NCI-H2171 (cell line): ENCODE results near the gene HAPSTR1.
"Not testable (repeated sequence)": the region's sequence is repeated elsewhere in the genome, so short reads cannot be mapped to it uniquely, and the experiment has no call there.

Source experiments
- DNase-seq: peaks from one replicate; lab custom pipeline; 2025; lab: John Stamatoyannopoulos, UW

HAPSTR1 gene

DNA sequence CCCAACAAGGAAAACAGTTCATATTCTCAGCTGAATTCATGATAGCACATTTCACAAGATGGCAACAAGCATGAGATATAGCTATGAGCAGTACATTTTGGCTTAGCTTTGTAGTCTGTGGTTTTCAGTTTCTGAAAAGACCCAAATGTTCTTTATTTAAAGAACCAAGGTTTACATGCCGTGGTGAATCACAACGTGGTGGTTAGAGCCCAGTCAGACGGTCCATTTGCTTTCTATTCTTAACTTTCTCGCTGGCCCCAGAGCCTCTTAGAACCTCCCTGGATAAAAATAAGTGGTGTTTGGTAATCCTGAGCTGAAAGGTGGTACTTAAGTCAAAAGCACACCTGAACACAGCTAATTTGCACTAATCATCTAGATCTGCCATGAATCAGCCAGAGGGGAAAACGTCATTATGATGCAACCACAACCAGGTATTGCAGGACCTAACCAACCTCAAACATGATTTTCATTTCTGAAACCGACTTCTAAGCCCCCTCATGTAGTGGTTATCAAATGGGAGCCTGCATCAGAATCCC is 18.6 kb upstream of the HAPSTR1 start:
- DNase-seq: no peak

DNA sequence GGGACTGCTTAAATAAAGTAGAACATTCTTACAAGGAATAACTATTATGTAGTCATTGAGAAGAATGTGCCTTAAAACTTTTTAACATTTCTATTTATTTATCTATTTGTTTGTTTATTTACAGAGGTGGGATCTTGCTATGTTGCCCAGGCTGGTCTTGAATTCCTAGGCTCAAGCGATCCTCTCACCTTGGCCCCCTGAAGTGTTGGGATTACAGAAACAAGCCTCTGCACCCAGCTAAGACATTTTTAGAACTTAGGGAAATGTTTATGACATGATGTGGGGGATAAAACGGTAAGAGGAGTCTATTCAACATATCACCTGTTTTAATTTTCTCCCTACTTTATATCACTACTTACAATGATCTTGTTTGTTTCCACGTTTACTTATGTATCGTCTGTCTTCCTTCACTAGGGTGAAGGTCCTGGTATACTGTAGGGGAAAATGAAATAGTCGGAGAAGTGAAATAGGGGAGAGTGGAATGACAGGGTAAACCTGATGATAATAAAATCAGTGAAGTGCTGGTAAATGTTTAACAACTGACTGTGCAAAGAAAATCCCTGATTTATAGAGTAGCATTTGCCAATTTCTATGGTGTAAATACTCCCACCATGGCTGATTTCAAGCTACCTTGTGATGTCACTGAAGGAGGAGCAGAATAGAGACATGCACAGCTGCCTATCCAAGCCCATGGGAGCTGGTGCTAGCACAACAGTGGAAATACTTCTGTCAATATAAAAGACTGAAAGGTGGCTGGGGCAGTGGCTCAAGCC is 16.0 kb upstream of the HAPSTR1 start:
- DNase-seq: no peak

DNA sequence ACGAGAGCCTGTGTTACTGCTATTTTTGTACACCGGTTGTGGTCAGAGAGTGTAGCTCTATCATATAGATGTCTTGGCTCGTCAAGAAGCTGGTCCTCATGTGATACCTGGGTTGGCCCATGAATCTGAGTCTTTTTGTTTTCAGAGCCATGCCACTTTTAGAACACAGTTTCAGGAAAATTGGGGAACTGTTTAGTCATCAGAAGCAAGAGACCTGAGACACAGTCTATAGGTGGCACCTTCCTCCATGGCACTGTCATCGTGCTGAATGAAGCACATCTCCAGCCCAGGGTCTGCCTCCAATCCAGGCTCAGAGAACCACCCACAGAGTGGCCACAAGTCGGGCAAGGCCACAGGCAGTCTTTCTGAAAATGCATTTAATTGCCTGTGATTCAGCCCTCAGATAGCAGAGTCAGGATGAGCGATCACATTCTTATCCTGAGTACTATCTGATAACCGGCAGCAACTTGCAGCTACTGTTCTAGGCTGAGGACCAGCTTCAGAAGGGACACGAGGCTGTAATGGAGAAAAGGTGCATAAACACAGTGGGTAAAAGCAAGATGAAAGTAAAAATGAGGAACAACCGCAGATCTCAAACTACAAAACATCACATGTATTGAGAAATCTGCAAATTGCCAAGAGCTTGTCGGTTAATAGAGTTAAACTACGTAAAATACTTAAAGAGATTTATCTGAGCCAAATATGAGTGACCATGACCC is 14.2 kb upstream of the HAPSTR1 start:
- no peak for DNase-seq

DNA sequence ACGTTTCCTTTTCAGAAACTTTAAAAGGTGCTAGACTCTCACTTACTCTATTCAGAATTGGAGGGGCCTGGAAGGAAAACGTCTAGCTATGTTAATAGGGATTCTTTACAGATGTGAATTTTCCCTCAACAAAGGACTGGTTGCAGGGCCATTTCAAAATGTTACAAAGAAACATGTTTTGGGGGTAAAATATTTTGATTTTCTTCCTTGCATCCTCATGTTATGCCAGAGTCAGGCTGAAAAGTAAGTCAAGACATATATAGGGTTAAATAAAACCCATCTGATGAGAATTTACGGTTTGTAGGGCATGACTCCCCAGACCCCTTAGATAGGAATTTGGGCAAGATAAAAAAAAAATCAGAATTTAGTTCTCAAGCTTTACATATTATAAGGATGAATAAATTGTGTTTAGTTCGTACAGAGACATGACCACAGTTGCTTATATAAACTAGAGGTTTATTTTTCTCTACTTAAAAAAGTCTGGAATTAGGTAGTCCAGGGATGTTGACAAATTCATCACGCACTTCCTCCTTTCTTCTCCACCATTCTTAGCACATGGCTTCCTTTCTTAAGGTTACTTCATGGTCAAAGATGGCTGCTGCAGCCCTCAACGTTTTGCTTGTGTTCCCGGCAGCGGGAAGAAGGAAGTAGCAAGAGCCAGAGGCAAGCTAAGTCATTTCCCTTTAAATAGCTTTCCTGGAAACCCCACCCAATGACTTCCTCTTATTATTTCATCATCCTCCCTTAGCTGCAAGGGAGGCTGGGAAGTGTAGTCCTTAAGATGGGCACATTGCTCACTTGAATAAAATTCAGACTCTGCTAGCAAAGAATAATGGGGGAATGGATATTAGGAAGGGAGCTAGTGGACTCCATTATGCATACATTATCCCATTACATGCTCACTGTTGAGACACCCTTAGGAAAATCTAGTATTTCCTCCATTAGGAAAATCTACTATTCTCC is 12.7 kb upstream of the HAPSTR1 start:
- DNase-seq: peak; percentile 45

DNA sequence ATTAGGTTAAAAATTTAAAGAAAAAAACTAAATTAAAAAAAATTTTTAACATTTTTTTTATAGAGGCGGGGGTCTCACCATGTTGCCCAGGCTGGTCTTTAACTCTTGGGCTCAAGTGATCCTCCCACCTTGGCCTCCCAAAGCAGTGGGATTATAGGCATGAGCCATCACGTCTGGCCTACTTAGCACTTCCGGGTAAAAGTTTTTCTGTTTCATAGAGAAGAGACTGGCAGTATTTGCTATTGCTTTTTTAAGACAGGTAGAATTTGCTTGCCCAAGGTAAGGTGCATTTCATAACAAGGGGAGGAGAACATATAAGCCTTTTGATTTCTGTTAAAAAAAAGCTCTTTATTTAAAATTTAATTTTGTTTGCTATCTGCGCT is 12.0 kb upstream of the HAPSTR1 start:
- no peak for DNase-seq

DNA sequence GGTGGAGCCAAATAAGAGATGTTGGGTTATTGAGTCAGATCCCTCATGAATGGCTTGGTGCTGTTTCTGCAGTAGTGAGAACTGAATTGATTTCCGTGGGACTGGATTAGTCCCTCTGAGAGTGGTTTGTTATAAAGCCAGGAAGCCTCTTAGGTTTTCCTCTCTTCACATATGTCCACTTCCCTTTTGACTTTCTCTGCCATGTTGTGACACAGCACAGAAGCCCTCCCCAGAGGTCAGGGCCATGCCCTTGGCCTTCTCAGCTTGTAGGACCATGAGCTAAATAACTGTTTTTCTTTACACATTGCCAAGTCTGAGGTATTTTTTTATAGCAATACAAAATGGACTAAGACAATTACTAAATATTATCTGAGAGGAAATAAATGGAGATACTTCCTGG is 10.3 kb upstream of the HAPSTR1 start:
- DNase-seq: no peak

DNA sequence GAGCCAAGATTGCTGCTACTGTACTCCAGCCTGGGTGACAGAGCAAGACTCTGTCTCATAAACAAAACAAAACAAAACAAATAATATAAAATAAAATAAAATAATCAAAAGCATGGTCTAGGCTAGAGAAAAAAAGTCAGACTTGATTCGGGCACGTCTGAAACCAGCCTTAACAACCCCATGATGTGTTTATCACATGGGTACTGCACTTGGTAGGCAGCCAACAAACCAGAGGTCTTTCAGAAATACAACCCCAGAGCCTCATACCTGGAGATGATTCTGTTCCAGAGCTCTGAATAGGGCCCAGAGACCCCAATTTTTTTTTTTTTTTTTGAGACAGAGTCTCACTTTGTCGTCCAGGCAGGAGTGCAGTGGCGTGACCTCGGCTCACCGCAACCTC is 9.6 kb upstream of the HAPSTR1 start:
- DNase-seq: no peak

DNA sequence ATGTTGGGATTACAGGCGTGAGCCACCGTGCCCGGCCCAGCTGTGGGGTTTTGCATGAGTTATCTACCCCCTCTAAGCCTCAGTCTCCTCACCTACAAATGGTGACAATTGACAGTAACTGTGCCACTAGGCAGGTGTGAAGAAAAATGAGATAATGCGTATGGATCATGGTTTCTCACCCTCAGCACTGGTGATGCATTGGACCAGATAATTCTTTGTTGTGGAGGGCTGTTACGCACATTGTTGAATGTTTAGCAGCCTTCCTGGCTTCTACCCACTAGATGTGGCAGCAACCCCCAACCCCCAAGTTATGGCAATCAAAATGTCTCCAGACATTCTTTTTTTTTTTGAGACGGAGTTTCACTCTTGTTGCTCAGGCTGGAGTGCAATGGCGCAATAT is 9.0 kb upstream of the HAPSTR1 start:
- DNase-seq: no peak

DNA sequence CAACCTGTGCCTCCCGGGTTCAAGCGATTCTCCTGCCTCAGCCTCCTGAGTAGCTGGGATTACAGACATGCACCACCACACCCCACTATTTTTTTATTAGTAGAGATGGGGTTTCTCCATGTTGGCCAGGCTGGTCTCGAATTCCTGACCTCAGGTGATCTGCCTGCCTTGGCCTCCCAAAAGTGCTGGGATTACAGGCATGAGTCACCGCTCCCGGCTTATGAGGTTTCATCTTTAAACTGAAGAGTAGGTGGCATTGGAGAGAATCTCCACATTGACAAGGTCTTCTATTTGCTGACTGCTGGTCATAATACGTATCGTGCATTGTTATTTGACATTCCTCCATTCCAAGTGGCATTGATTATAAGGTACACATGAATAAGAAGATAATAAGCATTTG is 3.7 kb upstream of the HAPSTR1 start:
- DNase-seq: not testable (repeated sequence)

DNA sequence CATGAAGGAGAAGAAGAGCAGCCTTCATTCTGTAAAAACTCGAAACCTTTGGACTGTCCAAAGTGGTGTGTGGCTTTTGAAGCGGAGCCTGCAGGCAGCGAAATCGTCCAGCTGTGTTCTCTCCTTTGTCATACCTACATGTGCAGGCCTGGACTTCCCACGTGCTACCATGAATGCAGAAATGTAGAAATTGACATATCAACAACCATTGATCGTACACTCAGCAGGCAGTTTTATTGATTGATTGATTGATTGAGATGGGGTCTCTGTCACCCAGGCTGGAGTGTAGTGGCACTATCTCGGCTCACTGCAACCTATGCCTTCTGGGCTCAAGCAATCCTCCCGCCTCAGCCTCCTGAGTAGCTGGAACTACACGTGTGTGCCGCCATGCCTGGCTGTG is 2.6 kb upstream of the HAPSTR1 start:
- DNase-seq: no peak

DNA sequence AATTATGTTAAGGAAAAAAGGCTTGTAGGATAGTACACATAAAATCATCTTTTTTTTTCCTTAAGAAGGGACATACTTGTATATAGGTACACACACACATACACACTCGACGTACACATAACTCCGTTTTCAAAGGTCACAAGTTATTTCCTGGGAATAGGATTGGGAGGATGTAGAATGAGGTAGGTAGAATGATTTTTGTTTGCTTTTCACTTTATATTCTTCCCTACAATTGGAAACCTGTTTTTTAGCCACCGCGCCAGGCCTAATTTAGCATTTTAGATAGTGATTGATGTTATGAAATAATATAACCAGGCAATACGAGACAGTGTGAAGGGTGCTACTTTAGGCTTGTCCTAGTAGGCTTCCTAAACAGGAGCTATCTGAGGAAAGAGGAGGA is 1.8 kb upstream of the HAPSTR1 start:
- DNase-seq: no peak

DNA sequence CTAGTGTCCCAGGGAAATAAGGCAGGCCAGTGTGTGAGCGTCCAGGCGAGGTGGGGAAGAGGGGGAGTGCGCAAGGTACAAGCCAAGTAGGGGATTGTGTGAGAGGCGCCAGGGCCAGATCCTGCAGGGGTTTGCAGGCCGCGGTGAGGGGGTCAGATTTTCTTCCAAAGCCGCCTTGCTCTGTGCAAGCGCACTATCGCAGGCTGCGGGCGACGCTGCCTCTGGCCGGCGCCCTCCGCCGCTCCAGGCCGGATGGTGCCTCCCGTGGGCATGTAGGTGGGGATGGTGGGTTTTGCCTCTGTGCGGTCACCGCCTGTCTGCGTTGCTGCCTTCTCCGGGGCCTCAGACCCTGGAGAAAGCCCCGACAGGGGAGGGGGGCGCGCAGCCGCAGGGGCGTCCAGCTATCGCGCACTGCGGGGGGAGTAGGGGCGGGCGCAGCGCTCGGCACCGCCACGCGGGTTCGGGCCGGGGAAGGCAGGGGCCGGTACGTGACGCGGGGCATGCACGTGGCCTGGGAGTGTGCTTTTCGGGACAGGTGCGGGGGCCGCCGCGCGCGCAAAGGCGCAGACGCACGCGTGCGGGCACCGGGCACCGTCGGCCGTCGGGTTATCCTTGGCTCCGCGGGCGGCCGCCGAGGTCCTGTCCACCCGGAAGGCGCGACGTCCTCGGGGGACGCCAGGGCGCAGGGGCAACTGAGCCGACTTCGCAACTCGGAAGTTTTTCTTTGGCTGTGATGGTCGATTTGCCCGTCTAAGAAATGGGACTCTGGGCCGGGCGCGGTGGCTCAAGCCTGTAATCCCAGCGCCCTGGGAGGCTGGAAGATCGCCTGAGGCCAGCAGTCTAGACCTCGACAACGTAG is 1.1 kb upstream of the HAPSTR1 start:
- DNase-seq: no peak

DNA sequence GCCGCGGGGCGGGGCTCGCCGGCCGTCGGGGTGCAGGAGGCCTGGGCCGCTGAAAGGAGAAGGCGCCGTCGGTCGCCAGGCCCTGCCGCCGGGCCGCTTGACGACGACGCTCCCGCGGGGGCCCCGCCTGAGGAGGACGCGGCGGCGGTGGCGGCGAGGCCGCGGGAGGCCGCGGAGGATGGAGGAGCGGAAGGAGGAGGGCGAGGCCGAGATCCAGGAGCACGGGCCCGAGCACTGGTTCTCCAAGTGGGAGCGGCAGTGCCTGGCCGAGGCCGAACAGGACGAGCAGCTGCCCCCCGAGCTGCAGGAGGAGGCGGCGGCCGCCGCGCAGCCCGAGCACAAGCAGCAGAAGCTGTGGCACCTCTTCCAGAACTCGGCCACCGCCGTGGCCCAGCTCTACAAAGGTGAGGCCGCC is 430 bp downstream of the HAPSTR1 start:
- no peak for DNase-seq

DNA sequence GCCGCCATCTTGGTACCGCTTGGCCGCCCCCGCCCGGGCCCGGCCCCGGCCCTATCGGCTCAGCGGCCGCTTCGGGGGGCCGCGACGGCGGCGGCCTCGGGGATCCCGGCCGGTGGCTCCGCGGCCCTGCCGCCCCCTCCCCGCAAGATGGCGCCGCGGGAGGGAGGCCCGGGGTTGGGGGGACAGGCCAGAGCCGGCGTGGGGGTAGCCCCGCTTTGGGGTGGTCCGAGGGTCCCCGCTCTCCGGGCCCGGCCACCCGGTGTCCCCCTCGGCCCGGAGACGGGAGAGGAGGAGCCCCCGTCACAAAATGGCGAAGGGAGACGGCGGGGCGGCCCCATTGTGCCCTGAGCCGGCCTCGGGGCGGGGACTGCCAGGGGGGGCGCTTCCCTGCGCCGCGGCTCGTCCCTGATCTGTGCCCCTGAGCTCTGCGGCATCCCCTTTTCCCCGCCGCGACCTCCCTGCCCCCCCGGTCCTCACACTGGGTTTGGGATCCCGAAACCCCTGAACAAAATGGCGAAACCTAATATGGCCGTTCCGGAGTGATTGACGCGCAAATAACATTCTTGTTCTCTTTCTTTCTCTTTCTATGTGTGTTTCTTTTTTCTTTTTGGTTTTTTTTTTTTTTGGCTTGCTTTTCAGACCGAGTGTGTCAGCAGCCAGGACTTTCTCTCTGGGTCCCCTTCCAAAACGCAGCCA is 986 bp downstream of the HAPSTR1 start:
- peak; percentile 18 for DNase-seq

DNA sequence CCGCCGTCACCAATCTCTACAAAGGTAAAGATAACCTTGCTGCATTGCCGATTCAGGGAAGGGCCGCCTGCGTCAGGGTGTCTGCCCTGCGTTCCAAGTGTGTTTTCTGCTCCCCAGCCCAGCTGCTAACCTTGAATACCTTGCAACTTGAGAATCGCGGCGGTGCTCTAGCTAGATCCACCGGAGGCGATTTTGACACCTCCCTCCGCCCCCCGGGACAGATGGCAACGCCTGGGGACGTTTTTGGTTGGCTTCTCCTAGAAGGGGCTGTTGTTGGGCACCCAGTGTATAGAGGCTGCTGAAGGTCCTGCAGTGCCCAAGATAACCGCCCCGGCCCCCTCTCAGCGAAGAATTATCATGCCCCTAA is 1.5 kb downstream of the HAPSTR1 start:
- DNase-seq: peak; percentile 54

DNA sequence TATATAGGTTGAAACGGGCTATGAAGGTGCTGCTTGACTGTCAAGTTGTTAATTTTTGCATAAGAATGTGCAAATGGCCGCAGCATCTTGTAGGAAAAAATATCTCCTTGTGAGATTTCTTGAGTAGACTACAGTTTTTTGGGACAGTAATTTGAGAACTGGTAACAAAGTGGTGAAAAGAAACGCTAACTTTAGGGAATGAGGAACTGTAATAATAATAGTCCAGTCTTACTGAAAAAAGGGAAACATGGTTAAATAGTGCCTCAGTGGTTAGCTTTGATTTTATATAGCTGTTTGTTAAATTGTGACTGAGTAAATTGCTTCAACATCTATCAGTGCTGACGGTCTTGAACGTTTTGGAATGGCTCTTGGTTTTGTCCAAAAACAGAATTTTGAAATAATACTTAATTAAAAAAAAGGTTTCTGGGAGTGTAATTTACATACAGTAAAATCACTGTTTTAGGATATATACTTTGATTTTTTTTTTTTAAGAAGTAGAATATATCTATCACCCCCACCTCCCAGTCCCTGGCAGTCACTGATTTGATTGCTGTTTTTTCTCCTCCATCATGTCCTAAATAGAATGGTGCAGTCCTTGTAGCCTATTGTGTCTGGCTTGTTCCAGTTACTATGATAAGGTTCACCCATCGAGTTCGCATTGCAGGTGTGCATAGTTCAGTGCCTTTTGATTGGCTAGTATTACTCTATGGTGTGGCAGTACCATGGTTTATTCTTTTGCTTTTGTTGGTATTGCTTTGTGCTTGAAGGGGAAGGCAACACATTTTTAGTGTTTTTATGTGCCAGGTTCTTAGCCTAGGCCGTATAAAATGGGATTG is 2.8 kb downstream of the HAPSTR1 start:
- DNase-seq: no peak

DNA sequence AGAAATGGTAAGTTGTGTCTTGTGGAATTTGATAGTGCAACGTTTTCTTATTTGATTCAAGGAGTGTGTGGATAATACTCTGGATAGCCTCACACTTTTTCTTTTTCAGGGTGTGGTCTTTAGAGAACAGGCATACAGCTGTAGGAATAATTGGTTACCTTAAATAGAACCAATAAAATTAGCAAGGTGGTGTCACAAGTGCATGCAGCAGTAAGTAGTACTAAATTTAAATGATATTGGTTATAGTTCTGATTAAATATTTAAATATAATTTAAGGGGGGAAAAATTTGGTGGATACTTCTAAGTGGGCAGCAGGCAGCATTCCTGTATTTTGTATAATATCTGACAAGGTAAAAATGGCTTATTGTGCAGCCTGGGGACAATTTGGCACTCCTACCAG is 3.7 kb downstream of the HAPSTR1 start:
- DNase-seq: no peak

DNA sequence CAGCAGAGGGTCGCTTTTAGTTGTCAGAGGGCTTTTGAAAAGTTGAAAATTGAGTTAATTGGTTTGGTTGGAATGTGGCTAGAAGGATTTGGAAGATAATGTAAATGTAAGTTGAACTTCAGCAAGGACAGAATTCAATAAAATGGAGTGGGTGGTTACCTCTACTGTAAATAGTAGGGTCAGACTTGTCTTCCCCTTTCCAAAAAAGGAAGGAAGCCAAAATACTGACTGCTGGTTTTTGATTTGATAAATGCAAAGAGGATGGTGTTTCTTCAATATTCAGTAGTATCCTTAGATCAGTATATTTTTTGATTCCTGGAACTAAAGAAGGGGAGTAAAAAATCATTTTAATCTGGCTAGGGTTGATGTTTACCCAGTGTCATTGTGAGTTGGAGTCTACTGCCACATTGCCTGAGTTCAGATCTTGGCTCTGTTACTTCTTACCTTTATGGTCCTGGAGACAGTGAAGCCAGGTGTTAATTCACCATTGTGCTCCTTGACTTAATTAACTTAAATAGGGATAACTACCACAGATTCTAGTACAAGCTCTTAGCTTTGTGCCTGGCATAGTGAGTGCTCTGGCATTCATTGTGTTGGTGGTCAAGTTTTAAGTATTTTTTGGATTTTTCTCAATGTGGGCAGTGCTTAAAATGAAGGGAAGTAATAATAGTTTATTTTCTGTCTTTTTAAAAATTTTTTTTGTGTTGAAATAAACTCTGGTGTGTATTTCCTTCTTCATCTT is 4.4 kb downstream of the HAPSTR1 start:
- DNase-seq: no peak

DNA sequence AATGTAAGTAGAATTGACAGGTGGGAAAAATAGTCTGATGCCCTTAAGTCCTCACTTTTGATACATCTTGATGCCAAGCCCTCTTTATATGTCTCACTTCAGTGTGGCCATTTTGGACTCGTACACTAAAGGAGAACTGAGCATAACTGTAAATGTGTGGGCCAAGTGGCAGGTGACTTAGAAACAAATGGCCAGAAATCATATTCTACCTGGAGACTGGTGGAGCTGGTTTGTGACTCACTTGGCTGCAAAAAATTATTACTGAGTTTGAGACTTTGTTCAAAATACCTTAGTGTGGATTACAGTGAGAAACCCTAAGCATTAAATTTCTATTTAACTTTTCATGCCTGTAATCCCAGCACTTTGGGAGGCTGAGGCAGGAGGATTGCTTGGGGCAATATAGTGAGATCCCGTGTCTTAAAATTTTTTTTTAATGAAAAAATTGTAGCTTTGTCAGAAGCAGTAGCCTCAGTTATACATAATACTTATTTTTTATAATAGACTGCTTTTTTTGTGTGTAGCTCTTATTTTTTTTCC is 5.0 kb downstream of the HAPSTR1 start:
- DNase-seq: no peak
